Measurements from ENCODE around the gene SWT1. TPM values are rescaled to one million over a fixed set of nuclear protein-coding genes. Genes with fewer than 3 reads are reported as not detected.

SWT1 gene
- polyA plus RNA-seq, 1 of the 3 experiments (the other 2 are of a cell fraction) = 1.1 TPM

- 84% methylated on average over 4 of the region's 4 CpGs for WGBS (ENCODE audit: low lambda C conversion rate)
- no peaks in the 10 kb centered on the region for H3K9me3 ChIP-seq
- H3K27ac ChIP-seq (ENCODE audit: low read depth in 2 of 2, low read length in 1 of 2) = no peak overlapping the region
- H3K9ac ChIP-seq = no peak overlapping the region
- ChIA-PET POLR2A (no interaction called here), CTCF (no interaction called here)
- no peak for TF ChIP-seq FOXJ3 (CRISPR knock-in tag; IDR thresholded peaks at IDR 0.05)
- no peak for TF ChIP-seq NFIC (IDR thresholded peaks at IDR 0.05; ENCODE audit: borderline replicate concordance)
- no peak for TF ChIP-seq PBX3 (IDR thresholded peaks at IDR 0.05)
- no peak for TF ChIP-seq FOSL2 (IDR thresholded peaks at IDR 0.05; ENCODE audit: borderline replicate concordance, low read depth)
- TF ChIP-seq USF2 (IDR thresholded peaks at IDR 0.05; ENCODE audit: borderline replicate concordance, low read depth, low read length) = no peak
- TF ChIP-seq POLR2AphosphoS5 (IDR thresholded peaks at IDR 0.05; ENCODE audit: low read depth, low read length) = no peak
- TF ChIP-seq SIN3A (IDR thresholded peaks at IDR 0.05; ENCODE audit: borderline replicate concordance, low read depth, low read length) = no peak
- TF ChIP-seq EZH2phosphoT487 (IDR thresholded peaks at IDR 0.05; ENCODE audit: borderline replicate concordance, low read depth) = no peak
- no peak for TF ChIP-seq GATA2 (CRISPR knock-in tag; IDR thresholded peaks at IDR 0.05)
- TF ChIP-seq MAX (IDR thresholded peaks at IDR 0.05; ENCODE audit: low read depth) = no peak
- TF ChIP-seq FOXM1 (IDR thresholded peaks at IDR 0.05; ENCODE audit: low read depth) = no peak
- no peak for TF ChIP-seq CTCF (IDR thresholded peaks at IDR 0.05)
- no peak overlapping the region for H2AFZ ChIP-seq (ENCODE audit: low read depth)
- no peak overlapping the region for H3K4me3 ChIP-seq (ENCODE audit: low read depth in 2 of 2, low read length in 1 of 2)
- no peak for DNase-seq
- H3K27me3 ChIP-seq (ENCODE audit: insufficient read depth) = no peaks in the 10 kb centered on the region
- H3K36me3 ChIP-seq (replicated peaks in 1 of 2; ENCODE audit: control insufficient read depth in 1 of 2, insufficient read depth in 2 of 2, low read length in 1 of 2) = no peaks in the 10 kb centered on the region
- H3K4me1 ChIP-seq (ENCODE audit: control insufficient read depth in 1 of 2, insufficient read depth in 2 of 2, low read depth in 1 of 2, low read length in 1 of 2) = no peaks in the 10 kb centered on the region; a peak in 3 of 4 replicates
- H3F3A ChIP-seq (replicated peaks; ENCODE audit: insufficient read depth) = no peaks in the 10 kb centered on the region
- H3K9me2 ChIP-seq = no peaks in the 10 kb centered on the region
- no peak overlapping the region for H3K4me2 ChIP-seq
- no peaks in the 10 kb centered on the region for H4K20me1 ChIP-seq (ENCODE audit: insufficient read depth)
- no peaks in the 10 kb centered on the region for H3K79me2 ChIP-seq (ENCODE audit: insufficient read depth)
Measured at GRCh38 chr1:185337246-185337645, 180.3 kb downstream of the SWT1 start.
